ENCODE measurements around the gene ADRM1. TPM values are rescaled to one million over a fixed set of nuclear protein-coding genes. Genes with fewer than 3 reads are reported as not detected.

Gene ADRM1
- total RNA-seq, 2 experiments from 2014 or later = 87.0 to 128 TPM

GRCh38 chr20:62299666-62300236 lies 3.0 kb upstream of the ADRM1 start:
- BruUV-seq (replicated peaks) = no TSS peak
- no peaks in the 10 kb centered on the region for H3K9me3 ChIP-seq (ENCODE audit: low read length)
- TF ChIP-seq EZH2phosphoT487 (IDR thresholded peaks at IDR 0.05; ENCODE audit: borderline replicate concordance, low read depth, low read length) = no peak
- no peak for TF ChIP-seq CTCF (conservative IDR thresholded peaks at IDR 0.05; ENCODE audit: low read length)
- DNase-seq (ENCODE audit: low spot score) = peak; percentile 47
- peaks cover 26% of the 10 kb centered on the region for H3K4me1 ChIP-seq (ENCODE audit: insufficient read depth, low read length, poor library complexity, severe bottlenecking)
- H2AFZ ChIP-seq (ENCODE audit: low read length) = peak overlapping the region; percentile 36; the same call in 1 of the 2 replicates
- H3K4me3 ChIP-seq (ENCODE audit: low read depth, low read length, poor library complexity, severe bottlenecking) = no peak overlapping the region
- H3K27ac ChIP-seq (ENCODE audit: low read depth, low read length, poor library complexity, severe bottlenecking) = no peak overlapping the region
- H4K20me1 ChIP-seq (ENCODE audit: insufficient read depth, low read length) = peaks cover 15% of the 10 kb centered on the region; the same call in 1 of the 2 replicates
- H3K79me2 ChIP-seq (ENCODE audit: insufficient read depth, low read depth, low read length) = peaks cover 18% of the 10 kb centered on the region
- POLR2A ChIA-PET = interaction anchor here (0.6 kb wide), 2 partner anchors 97 to 381 kb away, joined by 3 read pairs; no protein-coding TSS in a partner anchor
- H3K9me2 ChIP-seq (ENCODE audit: insufficient read depth, low read length) = no peaks in the 10 kb centered on the region
- CTCF ChIA-PET (ENCODE audit: unreplicated experiment) = no interaction called here
- peaks cover 16% of the 10 kb centered on the region for H3K36me3 ChIP-seq (ENCODE audit: insufficient read depth, low read length)
- intact Hi-C loops (cut with micrococcal nuclease; ENCODE audit: unreplicated experiment) = no loop called here
- peak overlapping the region; percentile 37; the same call in 1 of the 2 replicates for H3K4me2 ChIP-seq (ENCODE audit: low read length)

- H3K4me2 ChIP-seq (ENCODE audit: low read length) = no peak overlapping the region
- POLR2A ChIA-PET = interaction anchor here (0.6 to 1.0 kb wide), 4 partner anchors 41 to 380 kb away, joined by 3 to 6 read pairs (median 3); no protein-coding TSS in a partner anchor
- intact Hi-C loops (cut with micrococcal nuclease; ENCODE audit: unreplicated experiment) = no loop called here
- H3K27ac ChIP-seq (ENCODE audit: low read depth, low read length, poor library complexity, severe bottlenecking) = no peak overlapping the region
- no TSS peak for BruUV-seq (replicated peaks)
- H3K4me1 ChIP-seq (ENCODE audit: insufficient read depth, low read length, poor library complexity, severe bottlenecking) = peaks cover 32% of the 10 kb centered on the region
- peaks cover 22% of the 10 kb centered on the region for H3K36me3 ChIP-seq (ENCODE audit: insufficient read depth, low read length)
- H3K79me2 ChIP-seq (ENCODE audit: insufficient read depth, low read depth, low read length) = peaks cover 24% of the 10 kb centered on the region
- no peaks in the 10 kb centered on the region for H3K9me3 ChIP-seq (ENCODE audit: low read length)
- no peak overlapping the region for H3K4me3 ChIP-seq (ENCODE audit: low read depth, low read length, poor library complexity, severe bottlenecking)
- peaks cover 16% of the 10 kb centered on the region; the same call in 1 of the 2 replicates for H4K20me1 ChIP-seq (ENCODE audit: insufficient read depth, low read length)
- no peaks in the 10 kb centered on the region for H3K9me2 ChIP-seq (ENCODE audit: insufficient read depth, low read length)
- CTCF ChIA-PET (ENCODE audit: unreplicated experiment) = no interaction called here
- no peak overlapping the region for H2AFZ ChIP-seq (ENCODE audit: low read length)
- TF ChIP-seq CTCF (conservative IDR thresholded peaks at IDR 0.05; ENCODE audit: low read length) = no peak
- TF ChIP-seq EZH2phosphoT487 (IDR thresholded peaks at IDR 0.05; ENCODE audit: borderline replicate concordance, low read depth, low read length) = no peak
- DNase-seq (ENCODE audit: low spot score) = no peak
These were observed 2.5 kb upstream of the ADRM1 start for GRCh38 chr20:62300319-62300718.

- POLR2A ChIA-PET = interaction anchor here (0.8 to 1.1 kb wide), 5 partner anchors 42 to 82 kb away, joined by 3 to 6 read pairs (median 3); no protein-coding TSS in a partner anchor
- Histone ChIP-seq H2AFZ (ENCODE audit: low read length) (no peak overlapping the region), H3K4me2 (ENCODE audit: low read length) (no peak overlapping the region), H3K9me3 (ENCODE audit: low read length) (no peaks in the 10 kb centered on the region), H3K4me3 (ENCODE audit: low read depth, low read length, poor library complexity, severe bottlenecking) (no peak overlapping the region), H3K9me2 (ENCODE audit: insufficient read depth, low read length) (no peaks in the 10 kb centered on the region), H3K36me3 (ENCODE audit: insufficient read depth, low read length) (peaks cover 30% of the 10 kb centered on the region), H3K4me1 (ENCODE audit: insufficient read depth, low read length, poor library complexity, severe bottlenecking) (peaks cover 33% of the 10 kb centered on the region), H3K79me2 (ENCODE audit: insufficient read depth, low read depth, low read length) (peaks cover 31% of the 10 kb centered on the region), H3K27ac (ENCODE audit: low read depth, low read length, poor library complexity, severe bottlenecking) (no peak overlapping the region), H4K20me1 (ENCODE audit: insufficient read depth, low read length) (peaks cover 16% of the 10 kb centered on the region; the same call in 1 of the 2 replicates)
- intact Hi-C loops (cut with micrococcal nuclease; ENCODE audit: unreplicated experiment) = no loop called here
- CTCF ChIA-PET (ENCODE audit: unreplicated experiment) = interaction anchor here (0.5 kb wide), 1 partner anchor 63 kb away, joined by 3 read pairs; no protein-coding TSS in a partner anchor
- no peak for DNase-seq (ENCODE audit: low spot score)
- BruUV-seq (replicated peaks) = no TSS peak
- TF ChIP-seq EZH2phosphoT487 (IDR thresholded peaks at IDR 0.05; ENCODE audit: borderline replicate concordance, low read depth, low read length) (no peak), CTCF (conservative IDR thresholded peaks at IDR 0.05; ENCODE audit: low read length) (no peak)
These were observed 1.6 kb upstream of the ADRM1 start for GRCh38 chr20:62301111-62301668.

All from OCI-LY7 (cell line).